Pons (tissue), 1 donor: Measurements from ENCODE around the gene SCARF2.
"Not testable (repeated sequence)": the region's sequence is repeated elsewhere in the genome, so short reads cannot be mapped to it uniquely, and the experiment has no call there.

ENCODE experiments used
- DNase-seq: peaks from one replicate; pipeline ENCODE4 v3.0.0-alpha.2; 2016; ENCODE audit warnings: low spot score

The SCARF2 gene

GRCh38 chr22:20427104-20427944, 10.3 kb downstream of the SCARF2 start:
- no peak for DNase-seq

- no peak for DNase-seq
Observed at GRCh38 chr22:20426259-20426615, 11.4 kb downstream of the SCARF2 start.

- no peak for DNase-seq
Observed at GRCh38 chr22:20425566-20426258, 11.9 kb downstream of the SCARF2 start.

GRCh38 chr22:20424932-20425565, 12.6 kb downstream of the SCARF2 start:
- DNase-seq = no peak

- no peak for DNase-seq
Observed at GRCh38 chr22:20424568-20424931, 13.1 kb downstream of the SCARF2 start.

GRCh38 chr22:20423906-20424551, 13.6 kb downstream of the SCARF2 start:
- DNase-seq = peak; percentile 48

GRCh38 chr22:20423008-20423905, 14.4 kb downstream of the SCARF2 start:
- DNase-seq = peak; percentile 90

- DNase-seq = no peak
Observed at GRCh38 chr22:20422271-20423007, 15.2 kb downstream of the SCARF2 start.

- no peak for DNase-seq
Observed at GRCh38 chr22:20421507-20421874, 16.1 kb downstream of the SCARF2 start.

GRCh38 chr22:20420157-20420842, 17.3 kb downstream of the SCARF2 start:
- DNase-seq = no peak

- DNase-seq = no peak
Observed at GRCh38 chr22:20419664-20419951, 18.0 kb downstream of the SCARF2 start.

GRCh38 chr22:20418211-20418788, 19.3 kb downstream of the SCARF2 start:
- peak; percentile 66 for DNase-seq

- not testable (repeated sequence) for DNase-seq
Observed at GRCh38 chr22:20415699-20416098, 21.9 kb downstream of the SCARF2 start.

GRCh38 chr22:20415241-20415640, 22.4 kb downstream of the SCARF2 start:
- DNase-seq = not testable (repeated sequence)

GRCh38 chr22:20414450-20414849, 23.2 kb downstream of the SCARF2 start:
- no peak for DNase-seq

- no peak for DNase-seq
Observed at GRCh38 chr22:20414059-20414440, 23.6 kb downstream of the SCARF2 start.

- DNase-seq = no peak
Observed at GRCh38 chr22:20413217-20414058, 24.2 kb downstream of the SCARF2 start.

- no peak for DNase-seq
Observed at GRCh38 chr22:20412474-20413216, 25.0 kb downstream of the SCARF2 start.
